Endothelial cell of umbilical vein (primary cell): ENCODE results near the gene POU6F2. TPM values are rescaled to one million over a fixed set of nuclear protein-coding genes. Genes with fewer than 3 reads are reported as not detected.

Experiments used
- BruUV-seq: library from RNA; stranded (reverse); fragments of 400-500 nt; replicated peaks from 2 replicates; lab custom pipeline; 2021; lab: Mats Ljungman, UMichigan
- CTCF ChIA-PET: fragments of 300-600, 350-600 bp; sonication (Branson Sonifier 250); formaldehyde crosslinking; loops from one replicate; lab custom pipeline; 2021; ENCODE audit warnings: antibody characterized with exemption, inconsistent platforms; lab: Charles Lee
- POLR2A ChIA-PET: fragments of 300-600, 350-600 bp; sonication (Branson Sonifier 250); formaldehyde crosslinking; loops from one replicate; lab custom pipeline; 2021; ENCODE audit warnings: antibody characterized with exemption, inconsistent platforms; lab: Charles Lee
- DNase-seq: peaks from one replicate; pipeline ENCODE4 v3.0.0-alpha.2; 2011; ENCODE audit warnings: low read depth, low spot score
- FAIRE-seq: peaks from 2 replicates; lab custom pipeline; 2011; peaks lifted over from hg19 to GRCh38; lab: Jason Lieb, UNC
- H2AFZ ChIP-seq: 2 replicates; pipeline ENCODE4 v1.6.0; 2012; ENCODE audit warnings: low read depth, low read length, control low read depth, inconsistent platforms
- H3K27ac ChIP-seq: 2 replicates; pipeline ENCODE4 v1.5.1; 2011; ENCODE audit warnings: low read depth, mild to moderate bottlenecking, control low read depth, low read length, moderate library complexity; ENCODE audit not compliant: insufficient read depth
- H3K27me3 ChIP-seq, 2 experiments: 2 replicates each; pipeline versions ENCODE4 v1.6.0 to v1.6.1; 2011; ENCODE audit warnings: low read length in 2 of 2, mixed read lengths in 1 of 2; ENCODE audit not compliant: control insufficient read depth in 2 of 2, insufficient read depth in 2 of 2
- H3K36me3 ChIP-seq, 2 experiments: 2 replicates in 1 of 2; 3 replicates in 1 of 2; pipeline ENCODE4 v1.5.1; 2011; ENCODE audit warnings: low read length in 2 of 2, mild to moderate bottlenecking in 1 of 2, moderate library complexity in 1 of 2; ENCODE audit not compliant: control insufficient read depth in 2 of 2, insufficient read depth in 2 of 2; ENCODE audit errors: extremely low read depth in 1 of 2
- H3K4me1 ChIP-seq: 3 replicates; pipeline ENCODE4 v1.5.1; 2011; ENCODE audit warnings: mild to moderate bottlenecking, low read length; ENCODE audit not compliant: control insufficient read depth, insufficient read depth; ENCODE audit errors: extremely low read depth
- H3K4me2 ChIP-seq: 2 replicates; pipeline ENCODE4 v1.6.1; 2011; ENCODE audit warnings: low read length, control low read depth, mixed read lengths; ENCODE audit not compliant: insufficient read depth
- H3K4me3 ChIP-seq, 3 experiments: fragments of 200-600 bp in 1 of 3; sonication (generic), shearing (Covaris generic) in 1 of 3; replicated peaks in 1 of 3; 2 replicates each; pipeline ENCODE4 v1.5.1; 2011 to 2016; ENCODE audit warnings: control low read depth in 3 of 3, low read length in 3 of 3, mild to moderate bottlenecking in 2 of 3, inconsistent platforms in 1 of 3, low read depth in 1 of 3, moderate library complexity in 1 of 3; ENCODE audit not compliant: insufficient read depth in 1 of 3
- H3K79me2 ChIP-seq: 2 replicates; pipeline ENCODE4 v1.6.0; 2012; ENCODE audit warnings: low read length, inconsistent platforms; ENCODE audit not compliant: control insufficient read depth, insufficient read depth
- H3K9ac ChIP-seq: replicated peaks from 2 replicates; pipeline ENCODE3; 2011; ENCODE audit warnings: low read length, control low read depth; ENCODE audit not compliant: insufficient read depth; ENCODE audit errors: extremely low read depth
- H3K9me1 ChIP-seq: replicated peaks from 3 replicates; pipeline ENCODE4 v1.6.0; 2011; ENCODE audit warnings: mild to moderate bottlenecking, low read length; ENCODE audit not compliant: control insufficient read depth, insufficient read depth; ENCODE audit errors: extremely low read depth
- H3K9me3 ChIP-seq: replicated peaks from 2 replicates; pipeline ENCODE4 v1.5.1; 2012; ENCODE audit warnings: low read length, inconsistent platforms; ENCODE audit not compliant: control insufficient read depth, insufficient read depth
- H4K20me1 ChIP-seq: replicated peaks from 2 replicates; pipeline ENCODE3; 2011; ENCODE audit warnings: mild to moderate bottlenecking, low read length; ENCODE audit not compliant: control insufficient read depth, insufficient read depth; ENCODE audit errors: extremely low read depth
- EZH2 ChIP-seq: IDR thresholded peaks from 2 replicates; pipeline ENCODE4 v1.6.1; 2012; ENCODE audit warnings: borderline replicate concordance, low read depth, mild to moderate bottlenecking, moderate library complexity, low read length, inconsistent platforms; ENCODE audit not compliant: severe bottlenecking
- FOS ChIP-seq: IDR thresholded peaks from 2 replicates; pipeline ENCODE4 v1.6.1; 2011; ENCODE audit warnings: mild to moderate bottlenecking, low read length, moderate library complexity, borderline replicate concordance; ENCODE audit not compliant: insufficient read depth
- GATA2 ChIP-seq: IDR thresholded peaks from 2 replicates; pipeline ENCODE4 v1.7.0; 2011; ENCODE audit warnings: low read depth, mild to moderate bottlenecking, moderate library complexity, mixed read lengths, low read length; ENCODE audit not compliant: insufficient read length, insufficient read depth
- JUN ChIP-seq: IDR thresholded peaks from 2 replicates; pipeline ENCODE4 v1.6.1; 2011; ENCODE audit warnings: borderline replicate concordance, low read depth; ENCODE audit not compliant: insufficient read length, insufficient read depth
- POLR2AphosphoS5 ChIP-seq: IDR thresholded peaks from 2 replicates; pipeline ENCODE4 v1.6.1; 2012; ENCODE audit warnings: low read depth, mild to moderate bottlenecking, control low read depth, low read length, moderate library complexity; ENCODE audit not compliant: insufficient read depth
- dilution Hi-C: fragments of 300-500 bp; cut with MboI; formaldehyde crosslinking; loops from one replicate; pipeline ENCODE4 v1.15.0; 2019; ENCODE audit warnings: low sequenced_read_pairs; ENCODE audit not compliant: extremely low pct_ligation_motif_present
- intact Hi-C: fragments of 100-400 bp; cut with micrococcal nuclease; formaldehyde crosslinking; loops from one replicate; pipeline ENCODE4 v1.10.0; 2022
- polyA plus RNA-seq, 4 experiments: library from polyadenylated mRNA; depleted of rRNA in 3 of 4; stranded (reverse) in 3 of 4; unstranded in 1 of 4; fragments of >200 nt; gene quantifications; 2 replicates each; pipeline versions ENCODE4 v1.2.1 to v1.2.3, GENCODE V29; 2011 to 2012; ENCODE audit warnings: missing spikeins in 1 of 4
- total RNA-seq: library from RNA; stranded (reverse); gene quantifications from 2 replicates; pipeline ENCODE4 v1.2.3, GENCODE V29; 2021

POU6F2 gene
- total and polyA plus RNA-seq, 2 donors (not counting 3 experiments of a cell fraction or from before 2014, with no cell fraction given): 0.29 TPM; not detected in 1

DNA sequence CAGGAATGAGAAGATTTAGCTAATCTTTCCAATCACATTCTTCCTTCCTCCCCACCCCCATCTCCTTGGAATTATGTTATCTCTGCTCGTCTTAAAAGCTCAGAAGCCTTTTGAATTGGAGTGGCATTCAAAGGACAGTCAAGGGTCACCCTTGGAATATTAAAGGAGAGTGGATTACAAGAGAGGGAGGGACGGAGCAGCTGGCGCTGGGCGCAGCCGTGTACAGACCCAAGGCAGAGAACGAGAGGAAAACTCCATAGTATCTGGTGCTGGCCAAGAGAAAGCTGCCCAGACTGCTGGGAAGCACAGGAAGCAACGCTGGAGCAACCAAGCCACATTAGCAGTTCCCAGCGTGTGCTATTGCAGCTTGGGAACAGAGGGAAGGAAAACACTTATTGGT, 95.7 kb downstream of the POU6F2 start:
- H3K27ac ChIP-seq: no peak overlapping the region
- H3K9me3 ChIP-seq: no peaks in the 10 kb centered on the region
- H4K20me1 ChIP-seq: no peaks in the 10 kb centered on the region
- BruUV-seq: no TSS peak
- POLR2A ChIA-PET: no interaction called here
- H2AFZ ChIP-seq: no peak overlapping the region
- CTCF ChIA-PET: interaction anchor here (0.7 to 1.0 kb wide), 4 partner anchors 164 to 392 kb away, joined by 3 to 4 read pairs (median 3); partner anchors contain the start of gene VPS41
- no peak for FAIRE-seq
- no peaks in the 10 kb centered on the region for H3K9me1 ChIP-seq
- no peaks in the 10 kb centered on the region for H3K36me3 ChIP-seq
- H3K79me2 ChIP-seq: no peaks in the 10 kb centered on the region
- H3K9ac ChIP-seq: no peak overlapping the region
- H3K4me2 ChIP-seq: no peak overlapping the region
- peaks cover 0 to 5% of the 10 kb centered on the region in 2 experiments for H3K27me3 ChIP-seq
- intact Hi-C loops (no loop called here), dilution Hi-C loops (no loop called here)
- no peaks in the 10 kb centered on the region for H3K4me1 ChIP-seq
- H3K4me3 ChIP-seq: no peak overlapping the region
- peak; percentile 22 for DNase-seq
- TF ChIP-seq POLR2AphosphoS5 (no peak), JUN (no peak), FOS (no peak)

DNA sequence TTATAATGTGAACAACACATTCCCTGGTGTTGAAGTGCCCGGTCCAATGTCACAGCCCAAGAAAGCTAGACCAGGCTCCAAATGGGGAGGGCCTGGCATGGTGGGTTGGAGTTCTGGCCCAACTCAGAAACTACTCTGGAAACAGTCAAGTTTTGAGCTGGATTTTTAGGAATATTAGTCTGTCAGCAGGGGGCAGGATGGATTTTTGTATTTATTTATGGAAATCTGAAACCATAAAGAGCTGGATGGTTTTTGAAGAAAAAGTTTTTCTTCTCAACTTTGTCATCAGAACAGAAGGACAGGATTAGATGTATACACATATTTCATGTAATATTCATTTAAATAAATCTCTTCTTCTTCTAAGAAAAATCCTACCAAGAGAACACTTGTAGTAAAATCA, 97.5 kb downstream of the POU6F2 start:
- no peaks in the 10 kb centered on the region for H3K9me1 ChIP-seq
- H2AFZ ChIP-seq: no peak overlapping the region
- DNase-seq: no peak
- BruUV-seq: no TSS peak
- no peaks in the 10 kb centered on the region for H4K20me1 ChIP-seq
- ChIA-PET POLR2A (no interaction called here), CTCF (interaction anchor here (1.1 kb wide), 2 partner anchors 10 to 17 kb away, joined by 4 read pairs; no protein-coding TSS in a partner anchor)
- dilution Hi-C loops (no loop called here), intact Hi-C loops (no loop called here)
- no peak overlapping the region for H3K27ac ChIP-seq
- FAIRE-seq: no peak
- peaks cover 0 to 5% of the 10 kb centered on the region in 2 experiments for H3K27me3 ChIP-seq
- no peak overlapping the region for H3K9ac ChIP-seq
- H3K36me3 ChIP-seq: no peaks in the 10 kb centered on the region
- H3K4me3 ChIP-seq: no peak overlapping the region
- no peaks in the 10 kb centered on the region for H3K79me2 ChIP-seq
- H3K4me1 ChIP-seq: no peaks in the 10 kb centered on the region
- TF ChIP-seq GATA2 (no peak), EZH2 (no peak), JUN (no peak)
- no peak overlapping the region for H3K4me2 ChIP-seq
- no peaks in the 10 kb centered on the region for H3K9me3 ChIP-seq
